Measurements from ENCODE around the gene LAIR1. TPM values are rescaled to one million over a fixed set of nuclear protein-coding genes. Genes with fewer than 3 reads are reported as not detected.
"Not testable (repeated sequence)": the region's sequence is repeated elsewhere in the genome, so short reads cannot be mapped to it uniquely, and the experiment has no call there.

The LAIR1 gene
- total RNA-seq, 2 donors from 2014 or later, result 21.5 to 22.2 TPM

- peak; percentile 22 to 42 (median 26) for DNase-seq
- Mint-ChIP-seq H3K27ac (peak overlapping the region; percentile 86), H3K4me1 (peaks cover 43% of the 10 kb centered on the region), H3K4me3 (peak overlapping the region; percentile 90)
- H3K27me3 Mint-ChIP-seq; H3K9me3 ChIP-seq (ENCODE audit: control insufficient read depth, low read length, poor library complexity, severe bottlenecking); H3K36me3 Mint-ChIP-seq (ENCODE audit: low read depth): not testable (repeated sequence)
- ATAC-seq, result peak; percentile 84
These were observed 5.7 kb upstream of the LAIR1 start for GRCh38 chr19:54370434-54370796.

DNA sequence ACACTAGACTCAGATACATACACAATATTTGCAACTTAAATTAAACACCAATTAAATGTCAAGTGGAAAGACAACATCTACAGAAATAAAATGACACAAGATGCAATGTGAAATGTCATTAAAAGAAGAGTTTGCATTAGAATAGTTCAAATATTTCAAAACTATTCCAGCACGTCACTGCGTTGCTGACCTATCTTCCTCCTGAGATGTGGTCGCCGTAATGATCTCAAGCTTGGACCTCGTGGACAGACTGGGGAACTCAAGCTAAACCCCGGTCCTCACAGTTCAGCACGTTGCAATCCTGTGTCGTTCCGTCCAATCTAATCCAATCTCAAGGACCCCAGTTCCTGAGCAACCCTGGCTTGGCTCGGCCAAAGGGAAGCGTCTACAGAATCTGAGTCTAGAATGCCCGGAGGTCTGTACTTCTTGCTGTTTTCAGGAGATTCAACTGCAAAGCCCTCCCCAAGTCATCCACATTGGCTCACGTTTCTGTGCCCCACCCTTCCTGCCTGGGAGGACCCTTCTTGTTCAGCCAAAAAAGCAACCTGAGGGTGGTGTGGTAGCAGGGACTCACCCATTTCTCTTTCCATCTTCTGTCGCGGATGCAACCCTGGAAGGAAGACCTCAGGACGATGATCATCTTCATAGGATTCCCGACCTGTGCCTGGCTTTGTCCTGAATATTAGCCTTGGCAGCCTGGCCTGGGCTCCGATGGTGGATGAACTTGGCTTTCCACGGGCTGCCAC, 5.1 kb upstream of the LAIR1 start:
- H3K9me3 ChIP-seq (ENCODE audit: control insufficient read depth, low read length, poor library complexity, severe bottlenecking); H3K36me3 Mint-ChIP-seq (ENCODE audit: low read depth); DNase-seq; H3K27me3 Mint-ChIP-seq: not testable (repeated sequence)
- peak; percentile 10 for ATAC-seq
- peaks cover 38% of the 10 kb centered on the region for H3K4me1 Mint-ChIP-seq
- peak overlapping the region; percentile 90 for H3K4me3 Mint-ChIP-seq
- H3K27ac Mint-ChIP-seq, result peak overlapping the region; percentile 86

DNA sequence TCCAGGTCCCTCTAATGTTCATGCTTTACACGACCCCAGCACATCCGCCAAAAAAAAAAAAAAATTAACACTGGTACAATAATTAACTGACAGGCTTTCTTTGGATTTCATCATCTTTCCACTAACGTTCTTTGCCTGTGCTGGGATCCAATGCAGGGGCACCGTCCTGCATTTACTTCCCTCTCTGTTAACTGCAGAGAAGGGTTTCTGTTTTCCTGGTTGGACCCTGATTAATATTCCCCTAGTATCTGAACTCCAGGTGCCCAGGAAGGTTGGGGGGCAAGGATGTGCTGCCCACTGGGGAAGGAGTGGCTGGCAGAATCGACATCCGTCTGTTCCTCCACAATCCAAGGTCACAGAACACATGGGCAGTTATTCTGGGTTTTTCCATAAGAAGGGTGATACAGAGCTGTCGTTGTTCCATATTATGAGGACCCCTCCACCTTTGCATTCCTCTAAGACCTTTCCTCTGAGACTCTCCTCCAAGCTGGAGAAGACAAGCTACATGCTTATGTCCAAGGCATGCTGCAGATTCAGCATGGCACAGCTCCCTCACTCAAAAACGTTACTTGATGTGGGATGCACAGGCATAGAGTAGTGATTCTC, 4.5 kb upstream of the LAIR1 start:
- H3K4me1 Mint-ChIP-seq, result peaks cover 40% of the 10 kb centered on the region
- H3K27ac Mint-ChIP-seq, result peak overlapping the region; percentile 86
- no peaks in the 10 kb centered on the region for H3K36me3 Mint-ChIP-seq (ENCODE audit: low read depth)
- H3K27me3 Mint-ChIP-seq, result no peaks in the 10 kb centered on the region
- DNase-seq, result no peak
- ATAC-seq, result no peak
- peak overlapping the region; percentile 90 for H3K4me3 Mint-ChIP-seq
- H3K9me3 ChIP-seq (ENCODE audit: control insufficient read depth, low read length, poor library complexity, severe bottlenecking), result no peaks in the 10 kb centered on the region

- Mint-ChIP-seq H3K4me3 (no peak overlapping the region), H3K4me1 (peaks cover 43% of the 10 kb centered on the region), H3K27me3 (no peaks in the 10 kb centered on the region), H3K27ac (no peak overlapping the region), H3K36me3 (ENCODE audit: low read depth) (peaks cover 2% of the 10 kb centered on the region)
- DNase-seq, result no peak
- no peak for ATAC-seq
- no peaks in the 10 kb centered on the region for H3K9me3 ChIP-seq (ENCODE audit: control insufficient read depth, low read length, poor library complexity, severe bottlenecking)
These were observed 2.1 kb upstream of the LAIR1 start for GRCh38 chr19:54366811-54367210.

GRCh38 chr19:54365798-54366197, 1.1 kb upstream of the LAIR1 start:
- H3K27me3 Mint-ChIP-seq; H3K4me3 Mint-ChIP-seq; H3K9me3 ChIP-seq (ENCODE audit: control insufficient read depth, low read length, poor library complexity, severe bottlenecking); DNase-seq; H3K27ac Mint-ChIP-seq; H3K36me3 Mint-ChIP-seq (ENCODE audit: low read depth); ATAC-seq: not testable (repeated sequence)
- peaks cover 48% of the 10 kb centered on the region for H3K4me1 Mint-ChIP-seq

DNA sequence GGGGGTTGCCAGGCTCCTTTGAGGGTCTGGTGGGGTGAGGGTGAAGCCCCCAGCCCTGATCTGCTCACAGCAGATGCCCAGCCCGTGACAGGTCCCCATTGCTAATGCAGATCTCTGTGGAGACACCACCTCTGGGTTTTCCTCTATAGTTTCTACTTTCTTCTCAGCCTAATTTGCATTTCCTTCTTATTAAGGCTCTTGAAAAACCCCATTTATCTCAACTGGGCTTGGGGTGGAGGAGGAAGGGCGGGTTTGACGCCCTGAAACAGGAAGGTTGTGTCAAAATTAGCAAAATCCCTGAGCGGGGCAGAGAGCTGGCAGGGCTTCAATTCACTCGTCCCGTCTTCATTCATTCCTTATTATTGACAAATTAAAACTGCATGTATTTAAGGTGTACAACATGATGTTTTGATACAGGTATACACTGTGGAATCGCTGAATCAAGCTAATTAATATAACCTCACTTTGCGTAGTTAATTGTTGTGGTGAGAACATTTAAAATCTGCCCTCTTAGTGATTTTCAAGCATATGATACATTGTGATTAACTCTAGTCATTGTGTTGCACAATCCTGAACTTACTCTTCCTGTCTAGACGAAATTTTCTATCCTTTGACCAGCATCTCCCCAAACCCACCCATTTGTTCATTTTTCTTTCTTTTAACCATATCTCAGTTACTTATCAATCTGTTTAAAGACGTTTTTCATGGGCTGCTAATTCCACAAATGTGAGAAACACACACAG, 2.9 kb downstream of the LAIR1 start:
- ATAC-seq, result peak; percentile 51
- H3K4me1 Mint-ChIP-seq, result peaks cover 36% of the 10 kb centered on the region
- H3K4me3 Mint-ChIP-seq, result peak overlapping the region; percentile 83
- H3K27ac Mint-ChIP-seq, result peak overlapping the region; percentile 94
- not testable (repeated sequence) for H3K27me3 Mint-ChIP-seq; H3K36me3 Mint-ChIP-seq (ENCODE audit: low read depth); DNase-seq; H3K9me3 ChIP-seq (ENCODE audit: control insufficient read depth, low read length, poor library complexity, severe bottlenecking)

GRCh38 chr19:54359149-54359820, 5.4 kb downstream of the LAIR1 start:
- H3K4me3 Mint-ChIP-seq; H3K36me3 Mint-ChIP-seq (ENCODE audit: low read depth); H3K27ac Mint-ChIP-seq; H3K27me3 Mint-ChIP-seq; H3K9me3 ChIP-seq (ENCODE audit: control insufficient read depth, low read length, poor library complexity, severe bottlenecking): not testable (repeated sequence)
- H3K4me1 Mint-ChIP-seq, result peaks cover 27% of the 10 kb centered on the region
- DNase-seq (peak; percentile 63 to 66 (median 64)), ATAC-seq (peak; percentile 88)

DNA sequence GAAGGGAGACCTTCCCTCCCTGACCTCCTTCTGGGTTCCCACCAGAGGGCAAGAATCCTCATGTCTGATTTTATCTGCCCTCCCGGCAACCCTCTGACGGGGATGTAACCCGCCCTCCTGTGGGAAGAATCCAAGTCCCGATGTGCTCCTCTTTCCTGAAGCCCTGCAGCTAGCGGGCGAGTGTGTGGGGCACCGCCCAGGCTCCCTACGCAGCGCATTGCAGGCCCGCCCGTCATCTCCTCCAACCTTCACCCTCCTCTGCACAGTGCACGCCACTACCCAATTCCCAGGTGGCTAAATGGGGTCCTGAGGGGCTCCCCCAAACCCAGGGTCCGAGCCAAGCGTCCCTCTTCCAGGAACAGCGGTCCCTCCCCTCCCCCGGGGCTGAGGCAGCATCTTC, 7.3 kb downstream of the LAIR1 start:
- H3K36me3 Mint-ChIP-seq (ENCODE audit: low read depth), result no peaks in the 10 kb centered on the region
- H3K4me3 Mint-ChIP-seq, result no peak overlapping the region
- no peaks in the 10 kb centered on the region for H3K9me3 ChIP-seq (ENCODE audit: control insufficient read depth, low read length, poor library complexity, severe bottlenecking)
- peaks cover 27% of the 10 kb centered on the region for H3K4me1 Mint-ChIP-seq
- ATAC-seq (no peak), DNase-seq (no peak)
- no peaks in the 10 kb centered on the region for H3K27me3 Mint-ChIP-seq
- no peak overlapping the region for H3K27ac Mint-ChIP-seq

- DNase-seq (no peak), ATAC-seq (no peak)
- Mint-ChIP-seq H3K27me3 (no peaks in the 10 kb centered on the region), H3K27ac (no peak overlapping the region), H3K4me1 (peaks cover 20% of the 10 kb centered on the region), H3K4me3 (no peak overlapping the region), H3K36me3 (ENCODE audit: low read depth) (no peaks in the 10 kb centered on the region)
- no peaks in the 10 kb centered on the region for H3K9me3 ChIP-seq (ENCODE audit: control insufficient read depth, low read length, poor library complexity, severe bottlenecking)
These were observed 8.2 kb downstream of the LAIR1 start for GRCh38 chr19:54356444-54357056.

- ATAC-seq, result no peak
- no peak for DNase-seq
- Mint-ChIP-seq H3K4me1 (peaks cover 12% of the 10 kb centered on the region), H3K4me3 (no peak overlapping the region), H3K36me3 (ENCODE audit: low read depth) (no peaks in the 10 kb centered on the region), H3K27me3 (no peaks in the 10 kb centered on the region), H3K27ac (no peak overlapping the region)
- no peaks in the 10 kb centered on the region for H3K9me3 ChIP-seq (ENCODE audit: control insufficient read depth, low read length, poor library complexity, severe bottlenecking)
These were observed 9.1 kb downstream of the LAIR1 start for GRCh38 chr19:54355675-54356074.

DNA sequence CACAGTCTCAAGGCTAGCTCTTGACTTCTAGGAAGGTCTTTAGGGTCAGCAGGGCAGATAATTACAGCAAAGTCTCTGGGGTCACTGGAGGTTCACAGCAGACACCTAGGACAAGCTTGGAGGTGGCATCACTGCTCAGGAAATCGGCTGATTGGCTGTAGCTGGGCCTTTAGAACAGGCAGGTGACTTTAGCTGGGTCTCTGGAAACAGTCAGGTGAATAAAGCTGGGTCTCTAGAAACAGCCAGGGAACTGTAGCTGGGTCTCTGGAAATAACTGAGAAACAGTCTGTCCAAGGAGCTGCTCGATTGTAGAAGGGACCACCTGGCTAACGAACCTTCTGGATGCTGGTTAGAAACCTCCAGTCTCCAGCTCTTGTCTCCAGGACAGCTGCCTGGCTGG, 10.0 kb downstream of the LAIR1 start:
- no peaks in the 10 kb centered on the region for H3K9me3 ChIP-seq (ENCODE audit: control insufficient read depth, low read length, poor library complexity, severe bottlenecking)
- no peaks in the 10 kb centered on the region for H3K27me3 Mint-ChIP-seq
- no peak overlapping the region for H3K4me3 Mint-ChIP-seq
- ATAC-seq, result no peak
- H3K27ac Mint-ChIP-seq, result no peak overlapping the region
- DNase-seq, result no peak
- H3K36me3 Mint-ChIP-seq (ENCODE audit: low read depth), result no peaks in the 10 kb centered on the region
- peaks cover 12% of the 10 kb centered on the region for H3K4me1 Mint-ChIP-seq

DNA sequence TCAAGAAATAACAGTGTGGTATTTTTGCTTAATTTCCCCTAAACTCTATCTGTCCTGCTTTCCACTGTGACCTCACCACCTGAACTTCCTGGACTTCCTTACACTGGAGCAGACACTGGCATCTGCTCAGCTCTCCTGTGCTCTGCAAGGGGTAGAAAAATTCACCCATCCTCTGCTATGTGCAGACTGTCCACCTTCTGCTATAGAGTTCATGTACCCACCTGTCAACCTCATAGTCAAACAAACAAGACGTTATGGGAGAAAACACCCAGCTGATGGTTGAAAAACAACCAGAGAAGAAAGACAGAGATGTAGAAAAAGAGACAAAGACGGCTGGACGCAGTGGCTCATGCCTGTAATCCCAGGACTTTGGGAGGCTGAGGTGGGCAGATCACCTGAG, 12.2 kb downstream of the LAIR1 start:
- ATAC-seq, result no peak
- Mint-ChIP-seq H3K36me3 (ENCODE audit: low read depth) (no peaks in the 10 kb centered on the region), H3K27ac (no peak overlapping the region), H3K4me1 (peaks cover 16% of the 10 kb centered on the region), H3K27me3 (peaks cover 9% of the 10 kb centered on the region), H3K4me3 (no peak overlapping the region)
- DNase-seq, result no peak
- no peaks in the 10 kb centered on the region for H3K9me3 ChIP-seq (ENCODE audit: control insufficient read depth, low read length, poor library complexity, severe bottlenecking)

- DNase-seq, result no peak
- Mint-ChIP-seq H3K36me3 (ENCODE audit: low read depth) (no peaks in the 10 kb centered on the region), H3K27ac (no peak overlapping the region), H3K4me1 (peaks cover 16% of the 10 kb centered on the region), H3K27me3 (peaks cover 14% of the 10 kb centered on the region), H3K4me3 (no peak overlapping the region)
- H3K9me3 ChIP-seq (ENCODE audit: control insufficient read depth, low read length, poor library complexity, severe bottlenecking), result no peaks in the 10 kb centered on the region
- ATAC-seq, result peak; percentile 27
These were observed 12.7 kb downstream of the LAIR1 start for GRCh38 chr19:54352041-54352440.

Data from T-helper 17 cell (primary cell).